ENCODE results near the gene GOLGA2. TPM values are rescaled to one million over a fixed set of nuclear protein-coding genes. Genes with fewer than 3 reads are reported as not detected.

Gene GOLGA2
- total RNA-seq, 1 donor from 2014 or later, result 105 TPM

DNA sequence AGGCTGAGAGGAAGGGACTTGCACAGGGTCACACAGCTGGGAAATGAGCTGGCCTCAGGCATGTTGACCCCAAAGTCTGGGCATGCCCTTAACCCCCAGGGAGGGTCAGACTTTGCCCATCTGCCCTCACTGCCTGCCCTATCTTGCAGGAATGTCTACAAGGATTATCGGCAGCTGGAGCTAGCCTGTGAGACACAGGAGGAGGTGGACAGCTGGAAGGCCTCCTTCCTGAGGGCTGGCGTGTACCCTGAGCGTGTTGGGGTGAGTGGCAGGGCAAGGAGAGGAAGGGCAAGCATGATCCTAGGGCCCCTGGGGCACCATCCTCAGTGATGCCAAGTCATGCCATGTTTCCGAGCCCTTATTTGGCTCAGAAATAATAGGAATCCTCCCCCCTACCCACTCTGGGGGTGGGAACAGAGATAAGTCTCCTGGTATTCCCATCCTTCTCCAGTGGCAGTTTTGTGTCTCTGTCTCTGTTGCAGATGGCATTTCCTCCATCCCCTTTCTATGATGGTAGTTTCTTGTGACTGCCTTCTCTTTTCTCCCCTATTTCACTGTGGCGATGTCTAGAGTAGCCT, 28.5 kb downstream of the GOLGA2 start:
- TF ChIP-seq, protein P1, sequence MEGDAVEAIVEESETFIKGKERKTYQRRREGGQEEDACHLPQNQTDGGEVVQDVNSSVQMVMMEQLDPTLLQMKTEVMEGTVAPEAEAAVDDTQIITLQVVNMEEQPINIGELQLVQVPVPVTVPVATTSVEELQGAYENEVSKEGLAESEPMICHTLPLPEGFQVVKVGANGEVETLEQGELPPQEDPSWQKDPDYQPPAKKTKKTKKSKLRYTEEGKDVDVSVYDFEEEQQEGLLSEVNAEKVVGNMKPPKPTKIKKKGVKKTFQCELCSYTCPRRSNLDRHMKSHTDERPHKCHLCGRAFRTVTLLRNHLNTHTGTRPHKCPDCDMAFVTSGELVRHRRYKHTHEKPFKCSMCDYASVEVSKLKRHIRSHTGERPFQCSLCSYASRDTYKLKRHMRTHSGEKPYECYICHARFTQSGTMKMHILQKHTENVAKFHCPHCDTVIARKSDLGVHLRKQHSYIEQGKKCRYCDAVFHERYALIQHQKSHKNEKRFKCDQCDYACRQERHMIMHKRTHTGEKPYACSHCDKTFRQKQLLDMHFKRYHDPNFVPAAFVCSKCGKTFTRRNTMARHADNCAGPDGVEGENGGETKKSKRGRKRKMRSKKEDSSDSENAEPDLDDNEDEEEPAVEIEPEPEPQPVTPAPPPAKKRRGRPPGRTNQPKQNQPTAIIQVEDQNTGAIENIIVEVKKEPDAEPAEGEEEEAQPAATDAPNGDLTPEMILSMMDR (IDR thresholded peaks at IDR 0.05; ENCODE audit: insufficient read depth, low read depth, low read length), result no peak
- TF ChIP-seq EZH2 (IDR thresholded peaks at IDR 0.05; ENCODE audit: insufficient read depth, low read length), result no peak
- H4K20me1 ChIP-seq (ENCODE audit: insufficient read depth, low read length), result peaks cover 7% of the 10 kb centered on the region
- no peaks in the 10 kb centered on the region for H3K27me3 ChIP-seq (ENCODE audit: insufficient read depth, low read length)
- H3K9ac ChIP-seq (ENCODE audit: low read length), result no peak overlapping the region
- H3K27ac Mint-ChIP-seq (ENCODE audit: unreplicated experiment), result peak overlapping the region; percentile 34
- H3K4me1 Mint-ChIP-seq (ENCODE audit: low read depth, unreplicated experiment), result peaks cover 21% of the 10 kb centered on the region
- peaks cover 38% of the 10 kb centered on the region for H3K4me1 ChIP-seq (ENCODE audit: insufficient read depth, low read length)
- peaks cover 3% of the 10 kb centered on the region for H3K79me2 ChIP-seq (ENCODE audit: insufficient read depth, low read length)
- H3K36me3 ChIP-seq (ENCODE audit: insufficient read depth, low read length), result no peaks in the 10 kb centered on the region
- H2AFZ ChIP-seq (ENCODE audit: low read depth, low read length), result no peak overlapping the region
- H3K4me3 ChIP-seq (ENCODE audit: insufficient read depth, low read depth, low read length), result no peak overlapping the region
- no peak overlapping the region for H3K4me3 Mint-ChIP-seq (ENCODE audit: unreplicated experiment)
- no peaks in the 10 kb centered on the region for H3K9me3 ChIP-seq (ENCODE audit: insufficient read depth, low read depth, low read length)
- no peaks in the 10 kb centered on the region for H3K9me3 Mint-ChIP-seq (ENCODE audit: unreplicated experiment)
- no peak for DNase-seq (ENCODE audit: low read depth)
- H3K36me3 Mint-ChIP-seq (ENCODE audit: low read depth, unreplicated experiment), result peaks cover 15% of the 10 kb centered on the region
- H3K27me3 Mint-ChIP-seq (ENCODE audit: low read depth, unreplicated experiment), result no peaks in the 10 kb centered on the region
- no peak overlapping the region for H3K27ac ChIP-seq (ENCODE audit: low read depth, low read length)
- FAIRE-seq, result no peak
- no peak overlapping the region for H3K4me2 ChIP-seq (ENCODE audit: low read length)

GRCh38 chr9:128246471-128246870, 29.3 kb downstream of the GOLGA2 start:
- H4K20me1 ChIP-seq (ENCODE audit: insufficient read depth, low read length), result no peaks in the 10 kb centered on the region
- no peaks in the 10 kb centered on the region for H3K27me3 ChIP-seq (ENCODE audit: insufficient read depth, low read length)
- Mint-ChIP-seq H3K4me1 (ENCODE audit: low read depth, unreplicated experiment) (peaks cover 14% of the 10 kb centered on the region), H3K36me3 (ENCODE audit: low read depth, unreplicated experiment) (peaks cover 12% of the 10 kb centered on the region), H3K27me3 (ENCODE audit: low read depth, unreplicated experiment) (no peaks in the 10 kb centered on the region), H3K4me3 (ENCODE audit: unreplicated experiment) (no peak overlapping the region), H3K9me3 (ENCODE audit: unreplicated experiment) (no peaks in the 10 kb centered on the region), H3K27ac (ENCODE audit: unreplicated experiment) (no peak overlapping the region)
- FAIRE-seq (no peak), DNase-seq (ENCODE audit: low read depth) (no peak)
- peak overlapping the region; percentile 21 for H3K9ac ChIP-seq (ENCODE audit: low read length)
- H2AFZ ChIP-seq (ENCODE audit: low read depth, low read length), result no peak overlapping the region
- H3K27ac ChIP-seq (ENCODE audit: low read depth, low read length), result no peak overlapping the region
- TF ChIP-seq, protein P1 (IDR thresholded peaks at IDR 0.05; ENCODE audit: insufficient read depth, low read depth, low read length), result no peak
- TF ChIP-seq EZH2 (IDR thresholded peaks at IDR 0.05; ENCODE audit: insufficient read depth, low read length), result no peak
- H3K9me3 ChIP-seq (ENCODE audit: insufficient read depth, low read depth, low read length), result no peaks in the 10 kb centered on the region
- peaks cover 38% of the 10 kb centered on the region for H3K4me1 ChIP-seq (ENCODE audit: insufficient read depth, low read length)
- H3K36me3 ChIP-seq (ENCODE audit: insufficient read depth, low read length), result no peaks in the 10 kb centered on the region
- H3K4me3 ChIP-seq (ENCODE audit: insufficient read depth, low read depth, low read length), result no peak overlapping the region
- no peaks in the 10 kb centered on the region for H3K79me2 ChIP-seq (ENCODE audit: insufficient read depth, low read length)
- H3K4me2 ChIP-seq (ENCODE audit: low read length), result peak overlapping the region; percentile 45

GRCh38 chr9:128245421-128246151, 30.2 kb downstream of the GOLGA2 start:
- H2AFZ ChIP-seq (ENCODE audit: low read depth, low read length), result peak overlapping the region; percentile 23
- Mint-ChIP-seq H3K27ac (ENCODE audit: unreplicated experiment) (peak overlapping the region; percentile 73), H3K36me3 (ENCODE audit: low read depth, unreplicated experiment) (peaks cover 16% of the 10 kb centered on the region), H3K27me3 (ENCODE audit: low read depth, unreplicated experiment) (no peaks in the 10 kb centered on the region), H3K4me3 (ENCODE audit: unreplicated experiment) (peak overlapping the region; percentile 73), H3K4me1 (ENCODE audit: low read depth, unreplicated experiment) (peaks cover 14% of the 10 kb centered on the region), H3K9me3 (ENCODE audit: unreplicated experiment) (no peaks in the 10 kb centered on the region)
- peak overlapping the region; percentile 23 for H3K27ac ChIP-seq (ENCODE audit: low read depth, low read length)
- H3K4me3 ChIP-seq (ENCODE audit: insufficient read depth, low read depth, low read length), result no peak overlapping the region
- no peak for FAIRE-seq
- no peak for TF ChIP-seq EZH2 (IDR thresholded peaks at IDR 0.05; ENCODE audit: insufficient read depth, low read length)
- TF ChIP-seq, protein P1 (IDR thresholded peaks at IDR 0.05; ENCODE audit: insufficient read depth, low read depth, low read length), result no peak
- DNase-seq (ENCODE audit: low read depth), result peak; percentile 57
- no peaks in the 10 kb centered on the region for H3K27me3 ChIP-seq (ENCODE audit: insufficient read depth, low read length)
- H3K79me2 ChIP-seq (ENCODE audit: insufficient read depth, low read length), result no peaks in the 10 kb centered on the region
- peaks cover 31% of the 10 kb centered on the region for H3K4me1 ChIP-seq (ENCODE audit: insufficient read depth, low read length)
- H3K36me3 ChIP-seq (ENCODE audit: insufficient read depth, low read length), result no peaks in the 10 kb centered on the region
- H3K9ac ChIP-seq (ENCODE audit: low read length), result peak overlapping the region; percentile 0
- no peaks in the 10 kb centered on the region for H4K20me1 ChIP-seq (ENCODE audit: insufficient read depth, low read length)
- H3K4me2 ChIP-seq (ENCODE audit: low read length), result peak overlapping the region; percentile 45
- H3K9me3 ChIP-seq (ENCODE audit: insufficient read depth, low read depth, low read length), result no peaks in the 10 kb centered on the region
